HG02642 (cell line): ENCODE measurements around the gene EID2B.

Experiments
- ATAC-seq: cut with Tn5 transposase; IDR thresholded peaks from one replicate; pipeline ENCODE4 v1.9.1; 2021; ENCODE audit warnings: mild to moderate bottlenecking; ENCODE audit not compliant: unreplicated experiment, poor library complexity

The EID2B gene

GRCh38 chr19:39533791-39534190 is 1.1 kb upstream of the EID2B start:
- ATAC-seq = no peak

GRCh38 chr19:39533003-39533512 is 406 bp upstream of the EID2B start:
- no peak for ATAC-seq

- ATAC-seq = no peak
Measured at GRCh38 chr19:39531834-39532232, 819 bp downstream of the EID2B start.

- ATAC-seq = no peak
Measured at GRCh38 chr19:39525205-39525604, 7.4 kb downstream of the EID2B start.

DNA sequence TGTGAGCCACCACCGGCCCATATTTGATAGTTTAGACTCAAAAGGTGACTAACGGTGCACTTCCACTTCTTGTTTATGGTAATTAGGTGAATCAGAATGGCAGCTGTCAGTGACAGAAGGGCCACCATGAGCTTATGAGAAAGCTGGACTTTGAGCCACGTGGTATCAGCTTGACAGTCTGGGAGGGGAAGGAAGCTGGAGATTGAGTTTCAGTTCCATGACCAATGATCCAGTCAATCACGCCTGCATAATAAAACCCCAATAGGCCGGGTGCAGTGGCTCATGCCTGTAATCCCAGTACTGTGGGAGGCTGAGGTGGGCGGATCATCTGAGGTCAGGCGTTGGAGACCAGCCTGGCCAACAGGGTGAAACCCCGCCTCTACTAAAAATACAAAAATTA is 8.2 kb downstream of the EID2B start:
- no peak for ATAC-seq

DNA sequence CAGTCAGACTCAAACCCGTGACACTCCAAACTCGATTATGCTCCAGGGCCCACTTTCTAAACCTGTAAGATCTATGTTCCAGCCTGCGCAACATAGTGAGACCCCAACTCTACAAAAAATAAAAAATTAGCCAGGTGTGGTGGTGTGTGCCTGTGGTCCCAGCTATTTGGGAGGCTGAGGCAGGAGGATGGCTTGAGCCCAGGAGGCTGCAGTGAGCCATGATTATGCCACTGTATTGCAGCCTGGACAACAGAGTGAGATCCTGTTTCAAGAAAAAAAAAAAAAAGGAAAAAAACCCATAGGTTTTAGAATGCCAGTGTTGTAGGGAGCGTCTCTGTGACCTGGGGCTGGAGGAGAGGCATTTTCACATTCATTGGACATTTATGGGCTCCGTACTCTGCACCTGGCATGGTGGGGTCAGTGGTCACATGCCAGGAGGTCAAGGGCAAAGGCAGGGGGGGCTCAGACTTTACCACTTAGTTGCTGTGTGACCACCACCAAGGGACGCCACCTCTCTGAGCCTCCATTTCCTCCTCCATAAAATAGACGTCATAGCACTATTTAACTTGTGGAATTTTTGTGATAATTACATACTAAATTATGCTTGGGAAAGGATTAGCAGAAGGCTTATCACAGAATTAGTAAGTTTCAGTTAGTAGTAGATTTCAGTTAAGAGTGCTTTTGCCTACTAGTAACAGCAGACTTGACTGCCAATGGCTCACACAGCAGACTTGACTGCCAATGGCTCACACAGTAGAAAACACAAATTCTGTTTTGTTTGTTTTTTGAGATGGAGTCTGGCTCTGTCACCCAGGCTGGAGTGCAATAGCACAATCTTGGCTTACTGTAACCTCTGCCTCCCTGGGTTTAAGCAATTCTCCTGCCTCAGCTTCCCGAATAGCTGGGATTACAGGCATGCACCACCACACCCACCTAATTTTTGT is 11.8 kb downstream of the EID2B start:
- no peak for ATAC-seq

- ATAC-seq = no peak
Measured at GRCh38 chr19:39518975-39519374, 13.7 kb downstream of the EID2B start.

GRCh38 chr19:39518458-39518857 is 14.2 kb downstream of the EID2B start:
- no peak for ATAC-seq

DNA sequence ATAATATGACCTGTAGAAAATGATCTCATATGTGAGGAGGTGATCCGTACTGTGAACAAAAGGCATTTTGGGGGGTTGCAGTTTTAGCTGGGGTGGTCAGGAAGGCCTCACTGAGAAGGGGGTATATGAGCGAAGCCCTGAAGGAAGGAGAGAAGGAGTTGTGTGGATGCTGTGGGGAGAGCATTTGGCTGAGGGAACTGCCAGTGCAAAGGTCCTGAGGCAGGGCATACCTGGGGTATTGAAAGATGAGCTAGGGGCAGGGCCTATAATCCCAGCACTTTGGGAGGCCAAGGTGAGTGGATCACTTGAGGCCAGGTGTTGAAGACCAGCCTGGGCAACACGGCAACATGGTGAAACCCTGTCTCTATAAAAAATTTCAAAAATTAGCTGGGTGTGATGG is 15.2 kb downstream of the EID2B start:
- ATAC-seq = no peak

- ATAC-seq = no peak
Measured at GRCh38 chr19:39516270-39516669, 16.4 kb downstream of the EID2B start.

GRCh38 chr19:39515551-39516191 is 17.0 kb downstream of the EID2B start:
- ATAC-seq = no peak

- ATAC-seq = no peak
Measured at GRCh38 chr19:39514840-39515550, 17.7 kb downstream of the EID2B start, which contains the start of gene SELENOV. Gene SELENOV (plus strand): TSS chr19:39515139. CDS start chr19:39515213, 74 bp downstream.

DNA sequence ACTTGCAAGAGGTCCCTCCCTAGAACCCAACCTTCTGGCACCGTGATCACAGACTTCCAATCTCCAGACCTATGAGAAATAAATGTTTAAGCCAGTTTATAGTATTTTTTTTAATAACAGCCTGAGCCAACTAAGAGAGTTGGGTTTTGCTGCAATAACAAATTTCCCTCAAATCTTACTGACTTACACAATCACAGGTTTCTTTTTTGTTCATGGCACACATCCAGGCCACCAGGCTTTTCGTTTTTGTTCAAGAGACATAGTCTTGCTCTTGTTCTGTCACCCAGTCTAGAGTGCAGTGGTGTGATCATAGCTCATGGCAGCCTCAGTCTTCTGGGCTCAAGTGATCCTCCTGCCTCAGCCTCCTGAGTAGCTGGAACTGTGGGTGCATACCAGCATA is 19.7 kb downstream of the EID2B start:
- ATAC-seq = no peak

DNA sequence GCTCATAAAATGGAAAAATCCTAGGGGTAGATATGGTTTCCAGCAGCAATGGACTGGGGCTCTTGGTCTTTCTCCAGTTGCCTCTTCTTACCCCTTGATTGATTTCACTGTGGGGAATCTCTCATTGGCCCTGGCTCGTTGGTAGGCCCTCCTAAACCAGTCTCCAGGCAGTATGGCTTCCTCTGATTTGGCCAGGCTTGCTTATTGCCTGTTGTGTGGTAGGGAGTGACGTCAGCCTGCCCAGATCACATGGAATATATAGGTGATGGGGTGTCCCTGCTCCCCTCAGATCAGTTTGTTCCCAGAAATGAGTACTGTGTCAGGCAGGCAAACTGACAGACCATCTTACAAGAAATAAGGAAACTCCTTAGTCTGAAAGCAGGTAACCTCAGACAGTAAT is 23.4 kb downstream of the EID2B start:
- no peak for ATAC-seq

DNA sequence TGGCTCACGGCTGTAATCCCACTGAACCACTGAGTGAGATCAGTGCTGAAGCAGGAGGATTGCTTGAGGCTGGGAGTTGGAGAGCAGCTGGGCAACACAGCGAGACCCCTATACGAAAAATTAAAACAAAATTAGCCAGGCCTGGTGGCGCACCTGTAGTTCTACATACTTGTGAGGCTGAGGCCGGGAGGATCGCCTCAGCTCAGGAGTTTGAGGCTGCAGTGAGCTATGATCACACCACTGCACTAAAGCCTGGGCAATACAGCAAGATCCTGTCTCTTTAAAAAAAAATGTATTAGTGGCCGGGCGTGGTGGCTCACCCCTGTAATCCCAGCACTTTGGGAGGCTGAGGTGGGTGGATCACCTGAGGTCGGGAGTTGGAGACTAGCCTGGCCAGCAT is 24.0 kb downstream of the EID2B start:
- ATAC-seq = no peak

DNA sequence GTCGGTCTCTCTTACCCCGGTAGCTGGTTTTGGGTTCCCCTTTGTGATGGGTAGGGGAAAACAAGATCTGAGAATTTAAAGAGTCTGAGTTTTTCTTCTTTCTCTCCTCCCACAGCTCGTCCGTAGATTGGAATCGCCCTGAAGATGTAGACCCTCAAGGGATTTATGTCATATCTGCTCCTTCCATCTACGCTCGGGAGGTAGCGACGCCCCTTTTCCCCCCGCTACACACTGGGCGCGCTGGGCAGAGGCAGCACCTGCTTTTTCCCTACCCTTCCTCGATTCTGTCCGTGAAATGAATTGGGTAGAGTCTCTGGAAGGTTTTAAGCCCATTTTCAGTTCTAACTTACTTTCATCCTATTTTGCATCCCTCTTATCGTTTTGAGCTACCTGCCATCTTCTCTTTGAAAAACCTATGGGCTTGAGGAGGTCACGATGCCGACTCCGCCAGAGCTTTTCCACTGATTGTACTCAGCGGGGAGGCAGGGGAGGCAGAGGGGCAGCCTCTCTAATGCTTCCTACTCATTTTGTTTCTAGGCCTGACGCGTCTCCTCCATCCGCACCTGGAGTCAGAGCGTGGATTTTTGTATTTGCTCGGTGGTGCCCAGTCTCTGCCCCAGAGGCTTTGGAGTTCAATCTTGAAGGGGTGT is 24.8 kb downstream of the EID2B start:
- no peak for ATAC-seq

GRCh38 chr19:39506944-39507714 is 25.5 kb downstream of the EID2B start:
- peak; percentile 49 for ATAC-seq

- no peak for ATAC-seq
Measured at GRCh38 chr19:39506598-39506943, 26.1 kb downstream of the EID2B start.

DNA sequence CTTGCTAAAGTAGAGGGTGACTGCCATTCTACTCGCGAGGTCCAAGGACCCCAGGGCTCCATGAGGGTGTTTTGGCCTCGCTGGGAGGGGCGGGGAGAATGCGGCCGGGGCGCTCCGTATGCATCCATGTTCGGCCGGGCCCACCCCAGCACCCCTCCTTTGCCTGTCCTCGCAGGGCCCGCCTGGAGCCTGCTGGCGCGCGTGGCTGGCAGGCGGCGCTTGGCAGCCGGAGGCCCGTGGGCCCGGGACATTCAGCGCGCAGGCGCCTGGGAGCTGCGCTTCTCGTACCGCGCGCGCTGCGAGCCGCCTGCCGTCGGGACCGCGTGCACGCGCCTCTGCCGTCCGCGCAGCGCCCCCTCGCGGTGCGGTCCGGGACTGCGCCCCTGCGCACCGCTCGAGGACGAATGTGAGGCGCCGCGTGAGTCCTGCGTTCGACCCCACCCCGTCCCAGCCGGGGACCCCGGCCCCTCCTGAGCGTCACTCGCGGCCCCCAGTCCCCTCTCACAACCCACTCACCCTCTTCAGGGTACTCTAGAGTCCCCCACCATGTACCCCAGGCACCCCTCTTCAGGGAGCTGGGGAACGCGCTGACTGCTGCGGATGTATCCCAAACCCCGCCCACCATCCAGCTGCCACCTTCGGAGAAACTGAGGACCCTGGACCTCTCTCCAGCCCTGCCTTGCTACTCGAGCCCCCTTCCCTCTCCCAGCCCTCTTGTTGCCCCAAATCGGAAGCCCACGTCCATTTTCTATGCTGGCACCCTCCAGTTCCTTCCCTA is 29.8 kb downstream of the EID2B start:
- ATAC-seq = no peak
